Naive thymus-derived CD4-positive, alpha-beta T cell (primary cell): ENCODE results near the gene CCT7. TPM values are rescaled to one million over a fixed set of nuclear protein-coding genes. Genes with fewer than 3 reads are reported as not detected.

Experiments
- ATAC-seq: fragments of 150-1000 bp; cut with Tn5 transposase; 2 replicates; pipeline ENCODE4 v1.10.0; 2021; ENCODE audit warnings: mild to moderate bottlenecking, moderate library complexity
- CTCF ChIA-PET: fragments of 350-600 bp; sonication (Branson Sonifier 250); formaldehyde crosslinking; loops from one replicate; lab custom pipeline; 2021; ENCODE audit warnings: antibody characterized with exemption; lab: Charles Lee
- POLR2A ChIA-PET: fragments of 350-600 bp; sonication (Branson Sonifier 250); formaldehyde crosslinking; loops from one replicate; lab custom pipeline; 2021; ENCODE audit warnings: antibody characterized with exemption, inconsistent platforms; lab: Charles Lee
- DNase-seq, 9 donors: peaks; one replicate each; pipeline versions ENCODE4 v3.0.0 to v3.0.0-alpha.2; 2020 to 2022; ENCODE audit warnings: mixed read lengths in 1 of 9
- H3K27ac ChIP-seq: one replicate; pipeline ENCODE4 v1.7.0; 2013; ENCODE audit warnings: mild to moderate bottlenecking, low read depth, low read length, moderate library complexity
- H3K27me3 ChIP-seq, 2 donors: one replicate each; pipeline ENCODE4 v1.7.0; 2013; ENCODE audit warnings: low read length in 2 of 2, mild to moderate bottlenecking in 2 of 2, moderate library complexity in 2 of 2; ENCODE audit not compliant: control insufficient read depth in 2 of 2, insufficient read depth in 2 of 2
- H3K36me3 ChIP-seq, 3 experiments: 1 replicate in 2 of 3; 2 replicates in 1 of 3; pipeline ENCODE4 v1.7.0; 2013; ENCODE audit warnings: low read length in 3 of 3, mild to moderate bottlenecking in 3 of 3, moderate library complexity in 1 of 3; ENCODE audit not compliant: insufficient read depth in 3 of 3, control insufficient read depth in 2 of 3
- H3K4me1 ChIP-seq, 2 donors: one replicate each; pipeline ENCODE4 v1.7.0; 2013; ENCODE audit warnings: low read length in 2 of 2, mild to moderate bottlenecking in 2 of 2, moderate library complexity in 1 of 2; ENCODE audit not compliant: control insufficient read depth in 2 of 2, insufficient read depth in 2 of 2
- H3K4me3 ChIP-seq: 2 replicates; pipeline ENCODE4 v1.7.0; 2013; ENCODE audit warnings: mild to moderate bottlenecking, low read length
- H3K9me3 ChIP-seq, 3 experiments: 1 replicate in 2 of 3; 2 replicates in 1 of 3; pipeline ENCODE4 v1.7.0; 2013; ENCODE audit warnings: low read length in 3 of 3; ENCODE audit not compliant: control insufficient read depth in 2 of 3
- H3K27ac Mint-ChIP-seq, 9 donors: one replicate each; pipeline ENCODE4 v1.8.0; 2020 to 2022; ENCODE audit warnings: mixed read lengths in 9 of 9, mild to moderate bottlenecking in 8 of 9, moderate library complexity in 5 of 9, inconsistent platforms in 2 of 9
- H3K27me3 Mint-ChIP-seq, 5 donors: one replicate each; pipeline ENCODE4 v1.8.0; 2021 to 2022; ENCODE audit warnings: mixed read lengths in 5 of 5, mild to moderate bottlenecking in 1 of 5
- H3K36me3 Mint-ChIP-seq, 5 donors: one replicate each; pipeline ENCODE4 v1.8.0; 2020 to 2022; ENCODE audit warnings: mixed read lengths in 5 of 5, mild to moderate bottlenecking in 3 of 5, inconsistent platforms in 1 of 5
- H3K4me1 Mint-ChIP-seq, 7 donors: one replicate each; pipeline ENCODE4 v1.8.0; 2020 to 2022; ENCODE audit warnings: mixed read lengths in 7 of 7, mild to moderate bottlenecking in 3 of 7, inconsistent platforms in 1 of 7
- H3K4me3 Mint-ChIP-seq, 10 donors: one replicate each; pipeline ENCODE4 v1.8.0; 2020 to 2022; ENCODE audit warnings: mild to moderate bottlenecking in 10 of 10, mixed read lengths in 10 of 10, moderate library complexity in 6 of 10, inconsistent platforms in 2 of 10
- H3K9me3 Mint-ChIP-seq, 11 donors: one replicate each; pipeline ENCODE4 v1.8.0; 2020 to 2022; ENCODE audit warnings: mixed read lengths in 11 of 11, mild to moderate bottlenecking in 4 of 11, inconsistent platforms in 1 of 11, moderate library complexity in 1 of 11
- intact Hi-C, 2 donors: fragments of 100-400 bp; cut with micrococcal nuclease; formaldehyde crosslinking; loops; one replicate each; pipeline ENCODE4 v1.15.1; 2023
- polyA plus RNA-seq, 2 donors: library from polyadenylated mRNA; unstranded; fragments of 300-500 nt; fragmentation: Illumina TruSeq; gene quantifications; one replicate each; pipeline ENCODE4 v1.2.3, GENCODE V29; 2021
- total RNA-seq, 6 experiments: library from RNA in 5 of 6; stranded (reverse) in 5 of 6; gene quantifications; 1 replicate in 5 of 6; 2 replicates in 1 of 6; pipeline ENCODE4 v1.2.3 and lab custom pipeline; 2021 to 2026

Gene CCT7
- total and polyA plus RNA-seq, 7 experiments from 2014 or later = 118 to 322 (median 185) TPM

GRCh38 chr2:73250872-73251846 is 17.1 kb downstream of the CCT7 start:
- POLR2A ChIA-PET = interaction anchor here (1.0 to 2.2 kb wide), 2 partner anchors 16 to 17 kb away, joined by 3 to 12 read pairs; partner anchors contain the start of gene CCT7
- Mint-ChIP-seq H3K36me3 (peaks cover 9 to 53% (median 31%) of the 10 kb centered on the region in 5 donors), H3K4me3 (no peak overlapping the region), H3K27ac (no peak overlapping the region), H3K9me3 (no peaks in the 10 kb centered on the region), H3K27me3 (no peaks in the 10 kb centered on the region), H3K4me1 (peaks cover 0 to 10% (median 0%) of the 10 kb centered on the region in 7 donors)
- H3K36me3 ChIP-seq = peaks cover 30 to 82% (median 31%) of the 10 kb centered on the region in 3 experiments
- intact Hi-C loops = no loop called here
- H3K4me1 ChIP-seq = no peaks in the 10 kb centered on the region
- CTCF ChIA-PET = interaction anchor here (1.7 kb wide), 1 partner anchor 15 kb away, joined by 4 read pairs; no protein-coding TSS in a partner anchor
- H3K27me3 ChIP-seq = no peaks in the 10 kb centered on the region
- ATAC-seq = no peak
- no peaks in the 10 kb centered on the region for H3K9me3 ChIP-seq
- DNase-seq = no peak
- no peak overlapping the region for H3K27ac ChIP-seq
- H3K4me3 ChIP-seq = no peak overlapping the region

GRCh38 chr2:73252238-73253027 is 18.3 kb downstream of the CCT7 start:
- Mint-ChIP-seq H3K4me1 (peaks cover 0 to 9% (median 3%) of the 10 kb centered on the region in 7 donors), H3K27ac (peak overlapping the region in 3 of 9 donors; percentile 30 to 45 (median 43)), H3K36me3 (peaks cover 0 to 41% (median 22%) of the 10 kb centered on the region in 5 donors), H3K4me3 (no peak overlapping the region), H3K9me3 (no peaks in the 10 kb centered on the region), H3K27me3 (no peaks in the 10 kb centered on the region)
- no peak overlapping the region for H3K27ac ChIP-seq
- DNase-seq (no peak), ATAC-seq (no peak)
- ChIA-PET CTCF (no interaction called here), POLR2A (no interaction called here)
- H3K4me3 ChIP-seq = no peak overlapping the region
- H3K4me1 ChIP-seq = no peaks in the 10 kb centered on the region
- intact Hi-C loops = loop anchor here in 1 of 2 donors (2.0 kb wide), 1 partner anchor 18 kb away; the partner anchor contains the start of gene CCT7
- H3K9me3 ChIP-seq = no peaks in the 10 kb centered on the region
- H3K36me3 ChIP-seq = peaks cover 20 to 69% (median 21%) of the 10 kb centered on the region in 3 experiments
- H3K27me3 ChIP-seq = no peaks in the 10 kb centered on the region

GRCh38 chr2:73253400-73253799 is 19.3 kb downstream of the CCT7 start:
- Mint-ChIP-seq H3K27me3 (no peaks in the 10 kb centered on the region), H3K9me3 (no peaks in the 10 kb centered on the region), H3K36me3 (peaks cover 0 to 38% (median 22%) of the 10 kb centered on the region in 5 donors), H3K27ac (peak overlapping the region in 2 of 9 donors; percentile 23 to 52), H3K4me1 (peaks cover 0 to 14% (median 6%) of the 10 kb centered on the region in 7 donors), H3K4me3 (no peak overlapping the region)
- no peak overlapping the region for H3K4me3 ChIP-seq
- intact Hi-C loops = loop anchor here in 1 of 2 donors (2.0 kb wide), 1 partner anchor 19 kb away; the partner anchor contains the start of gene CCT7
- H3K27me3 ChIP-seq = no peaks in the 10 kb centered on the region
- ChIA-PET CTCF (no interaction called here), POLR2A (interaction anchor here (1.2 kb wide), 1 partner anchor 19 kb away, joined by 4 read pairs; the partner anchor contains the start of gene CCT7)
- DNase-seq (no peak), ATAC-seq (no peak)
- H3K4me1 ChIP-seq = peaks cover 0 to 6% of the 10 kb centered on the region in 2 donors
- H3K9me3 ChIP-seq = no peaks in the 10 kb centered on the region
- peaks cover 20 to 62% (median 21%) of the 10 kb centered on the region in 3 experiments for H3K36me3 ChIP-seq
- H3K27ac ChIP-seq = peak overlapping the region; percentile 31

- Histone ChIP-seq H3K4me3 (no peak overlapping the region), H3K27ac (no peak overlapping the region)
Observed at GRCh38 chr2:73253901-73254300, 19.8 kb downstream of the CCT7 start.

GRCh38 chr2:73254343-73255006 is 20.4 kb downstream of the CCT7 start:
- no peak overlapping the region for H3K4me3 Mint-ChIP-seq

More at GRCh38 chr2:73253901-73254300, 19.8 kb downstream of the CCT7 start:
- no peaks in the 10 kb centered on the region for H3K27me3 ChIP-seq
- Mint-ChIP-seq H3K4me1 (peaks cover 0 to 16% (median 8%) of the 10 kb centered on the region in 7 donors), H3K27me3 (no peaks in the 10 kb centered on the region), H3K27ac (peak overlapping the region in 2 of 9 donors; percentile 3 to 25), H3K9me3 (no peaks in the 10 kb centered on the region), H3K36me3 (peaks cover 0 to 35% (median 22%) of the 10 kb centered on the region in 5 donors), H3K4me3 (no peak overlapping the region)
- CTCF ChIA-PET = no interaction called here
- H3K4me1 ChIP-seq = peaks cover 0 to 6% of the 10 kb centered on the region in 2 donors
- no peaks in the 10 kb centered on the region for H3K9me3 ChIP-seq
- peak; percentile 25 for ATAC-seq
- POLR2A ChIA-PET = interaction anchor here (1.1 to 1.2 kb wide), 2 partner anchors 9 to 20 kb away, joined by 3 to 4 read pairs; partner anchors contain the start of gene CCT7
- peaks cover 20 to 62% (median 21%) of the 10 kb centered on the region in 3 experiments for H3K36me3 ChIP-seq
- no peak for DNase-seq
- intact Hi-C loops = loop anchor here in 1 of 2 donors (2.0 kb wide), 1 partner anchor 19 kb away; the partner anchor contains the start of gene CCT7

More at GRCh38 chr2:73254343-73255006, 20.4 kb downstream of the CCT7 start:
- Histone ChIP-seq H3K27ac (no peak overlapping the region), H3K4me1 (peaks cover 0 to 6% of the 10 kb centered on the region in 2 donors), H3K9me3 (no peaks in the 10 kb centered on the region), H3K4me3 (no peak overlapping the region), H3K27me3 (no peaks in the 10 kb centered on the region), H3K36me3 (peaks cover 15 to 62% (median 21%) of the 10 kb centered on the region in 3 experiments)
- CTCF ChIA-PET = no interaction called here
- POLR2A ChIA-PET = interaction anchor here (1.1 to 1.2 kb wide), 3 partner anchors 8 to 20 kb away, joined by 3 to 4 read pairs (median 4); partner anchors contain the start of gene CCT7
- ATAC-seq (no peak), DNase-seq (no peak)
- peaks cover 0 to 18% (median 9%) of the 10 kb centered on the region in 7 donors for H3K4me1 Mint-ChIP-seq
- peaks cover 0 to 32% (median 19%) of the 10 kb centered on the region in 5 donors for H3K36me3 Mint-ChIP-seq
- H3K27me3 Mint-ChIP-seq = no peaks in the 10 kb centered on the region
- H3K27ac Mint-ChIP-seq = peak overlapping the region in 3 of 9 donors; percentile 20 to 71 (median 51)
- H3K9me3 Mint-ChIP-seq = no peaks in the 10 kb centered on the region
- intact Hi-C loops = no loop called here
